H1 (cell line): ENCODE measurements around the gene CHST2. TPM values are rescaled to one million over a fixed set of nuclear protein-coding genes. Genes with fewer than 3 reads are reported as not detected.

Source experiments
- CTCF ChIA-PET: fragments of 300-600 bp; sonication (Branson Sonifier 250); formaldehyde crosslinking; loops from one replicate; lab custom pipeline; 2021; ENCODE audit not compliant: partially characterized antibody; lab: Charles Lee
- POLR2A ChIA-PET: fragments of 300-600 bp; sonication (Branson Sonifier 250); formaldehyde crosslinking; loops from one replicate; lab custom pipeline; 2021; ENCODE audit warnings: inconsistent platforms; ENCODE audit not compliant: partially characterized antibody; lab: Charles Lee
- DNase-seq, 2 experiments: peaks; one replicate each; pipeline versions ENCODE4 v3.0.0 to v3.0.0-alpha.2; 2010 to 2022; ENCODE audit warnings: low spot score in 2 of 2, low read depth in 1 of 2, mixed read lengths in 1 of 2
- FAIRE-seq: peaks from 2 replicates; lab custom pipeline; 2011; peaks lifted over from hg19 to GRCh38; lab: Jason Lieb, UNC
- H2AFZ ChIP-seq: 2 replicates; pipeline ENCODE4 v1.8.1; 2012; ENCODE audit warnings: low read length, inconsistent platforms
- H2AK5ac ChIP-seq: 2 replicates; pipeline ENCODE4 v1.6.1; 2013; ENCODE audit warnings: low read depth, low read length
- H2BK120ac ChIP-seq: replicated peaks from 2 replicates; pipeline ENCODE3; 2013; ENCODE audit warnings: low read depth, low read length, inconsistent platforms
- H2BK12ac ChIP-seq: 2 replicates; pipeline ENCODE4 v1.6.1; 2013; ENCODE audit warnings: low read depth, low read length
- H2BK15ac ChIP-seq: 2 replicates; pipeline ENCODE4 v1.6.1; 2013; ENCODE audit warnings: low read length
- H2BK20ac ChIP-seq: 2 replicates; pipeline ENCODE4 v1.6.1; 2013; ENCODE audit warnings: low read length
- H2BK5ac ChIP-seq: 2 replicates; pipeline ENCODE4 v1.6.1; 2013; ENCODE audit warnings: low read depth, low read length
- H3K14ac ChIP-seq: 2 replicates; pipeline ENCODE4 v1.6.1; 2013; ENCODE audit warnings: inconsistent platforms; ENCODE audit not compliant: insufficient read length
- H3K18ac ChIP-seq: 2 replicates; pipeline ENCODE4 v1.6.1; 2013; ENCODE audit warnings: low read length; ENCODE audit errors: extremely low read depth
- H3K23ac ChIP-seq: 2 replicates; pipeline ENCODE4 v1.6.1; 2013; ENCODE audit warnings: inconsistent platforms; ENCODE audit not compliant: insufficient read length
- H3K23me2 ChIP-seq: 2 replicates; pipeline ENCODE4 v1.6.1; 2013; ENCODE audit warnings: low read depth, low read length
- H3K27ac ChIP-seq: 2 replicates; pipeline ENCODE4 v1.6.1; 2011; ENCODE audit warnings: low read depth, low read length, inconsistent platforms
- H3K27me3 ChIP-seq, 4 experiments: replicated peaks in 1 of 4; 1 replicate in 1 of 4; 2 replicates in 3 of 4; pipeline versions ENCODE4 v1.6.1 to v1.8.1; 2011 to 2013; ENCODE audit warnings: low read length in 3 of 4, mild to moderate bottlenecking in 3 of 4, inconsistent platforms in 2 of 4, mixed read lengths in 2 of 4, moderate library complexity in 1 of 4; ENCODE audit not compliant: control insufficient read depth in 3 of 4, insufficient read depth in 3 of 4; ENCODE audit errors: extremely low read depth in 1 of 4
- H3K36me3 ChIP-seq, 4 experiments: 2 replicates each; pipeline versions ENCODE4 v1.6.1 to v1.8.1; 2011 to 2013; ENCODE audit warnings: mild to moderate bottlenecking in 4 of 4, low read length in 3 of 4, moderate library complexity in 2 of 4, control low read depth in 1 of 4, inconsistent platforms in 1 of 4; ENCODE audit not compliant: insufficient read depth in 4 of 4, control insufficient read depth in 2 of 4
- H3K4ac ChIP-seq: replicated peaks from 2 replicates; pipeline ENCODE3; 2013; ENCODE audit warnings: low read length, low read depth, mixed read lengths, inconsistent platforms; ENCODE audit not compliant: insufficient read length
- H3K4me1 ChIP-seq, 4 experiments: replicated peaks in 1 of 4; 1 replicate in 1 of 4; 2 replicates in 3 of 4; pipeline versions ENCODE4 v1.6.1 to v1.8.1; 2011 to 2013; ENCODE audit warnings: low read length in 3 of 4, inconsistent platforms in 2 of 4, mixed read lengths in 1 of 4; ENCODE audit not compliant: insufficient read depth in 4 of 4, control insufficient read depth in 3 of 4
- H3K4me2 ChIP-seq, 2 experiments: 2 replicates each; pipeline versions ENCODE4 v1.6.1 to v1.8.1; 2011 to 2013; ENCODE audit warnings: low read depth in 2 of 2, low read length in 2 of 2, control low read depth in 1 of 2, inconsistent platforms in 1 of 2, mild to moderate bottlenecking in 1 of 2; ENCODE audit not compliant: insufficient read depth in 1 of 2
- H3K4me3 ChIP-seq, 4 experiments: fragments of 200-600, 300-600 bp in 1 of 4; sonication (generic), shearing (Covaris generic), sonication (Bioruptor Twin) in 1 of 4; 2 replicates each; pipeline versions ENCODE4 v1.5.1 to v1.8.1; 2011 to 2016; ENCODE audit warnings: low read length in 4 of 4, low read depth in 3 of 4, control low read depth in 2 of 4, inconsistent platforms in 2 of 4, mild to moderate bottlenecking in 2 of 4, mixed read lengths in 1 of 4, moderate library complexity in 1 of 4; ENCODE audit not compliant: insufficient read depth in 2 of 4; ENCODE audit errors: extremely low read depth in 1 of 4
- H3K56ac ChIP-seq: replicated peaks from 2 replicates; pipeline ENCODE3; 2013; ENCODE audit warnings: low read depth, mild to moderate bottlenecking, mixed read lengths, low read length, inconsistent platforms; ENCODE audit not compliant: insufficient read length
- H3K79me1 ChIP-seq: 2 replicates; pipeline ENCODE4 v1.6.1; 2013; ENCODE audit warnings: low read depth, low read length, control low read depth
- H3K79me2 ChIP-seq, 2 experiments: 2 replicates each; pipeline versions ENCODE4 v1.6.1 to v1.8.1; 2012 to 2013; ENCODE audit warnings: low read length in 2 of 2, mild to moderate bottlenecking in 2 of 2, inconsistent platforms in 1 of 2; ENCODE audit not compliant: insufficient read depth in 2 of 2, control insufficient read depth in 1 of 2
- H3K9ac ChIP-seq, 4 experiments: replicated peaks in 1 of 4; 1 replicate in 1 of 4; 2 replicates in 3 of 4; pipeline versions ENCODE4 v1.6.1 to v1.8.1; 2011 to 2013; ENCODE audit warnings: low read depth in 3 of 4, low read length in 3 of 4, control low read depth in 2 of 4, mild to moderate bottlenecking in 2 of 4, moderate library complexity in 2 of 4, inconsistent platforms in 1 of 4; ENCODE audit errors: extremely low read depth in 1 of 4
- H3K9me3 ChIP-seq, 2 experiments: 2 replicates each; pipeline versions ENCODE4 v1.6.1 to v1.8.1; 2012 to 2013; ENCODE audit warnings: mild to moderate bottlenecking in 2 of 2, moderate library complexity in 2 of 2, control low read depth in 1 of 2, inconsistent platforms in 1 of 2, low read depth in 1 of 2, low read length in 1 of 2, mixed read lengths in 1 of 2; ENCODE audit not compliant: insufficient read depth in 2 of 2
- H4K20me1 ChIP-seq, 2 experiments: replicated peaks in 1 of 2; 2 replicates each; pipeline versions ENCODE3 to v1.8.1; 2011 to 2013; ENCODE audit warnings: inconsistent platforms in 2 of 2, low read length in 2 of 2, mild to moderate bottlenecking in 1 of 2; ENCODE audit not compliant: insufficient read depth in 2 of 2, control insufficient read depth in 1 of 2
- H4K5ac ChIP-seq: 2 replicates; pipeline ENCODE4 v1.6.1; 2013; ENCODE audit warnings: low read length, low read depth, mixed read lengths, inconsistent platforms; ENCODE audit not compliant: insufficient read length
- H4K8ac ChIP-seq: 2 replicates; pipeline ENCODE4 v1.8.0; 2013; ENCODE audit warnings: mild to moderate bottlenecking, moderate library complexity, low read length, inconsistent platforms; ENCODE audit not compliant: insufficient read depth; ENCODE audit errors: extremely low read depth
- H4K91ac ChIP-seq: replicated peaks from 2 replicates; pipeline ENCODE3; 2013; ENCODE audit warnings: low read length, mixed read lengths, inconsistent platforms; ENCODE audit not compliant: insufficient read length
- ASH2L ChIP-seq: fragments of 200-600, 300-600 bp; sonication (generic); IDR thresholded peaks from one replicate; pipeline ENCODE4 v1.7.1; 2017; ENCODE audit warnings: low read length
- ATF3 ChIP-seq: IDR thresholded peaks from 2 replicates; pipeline ENCODE4 v1.6.1; 2011; ENCODE audit warnings: low read depth, mild to moderate bottlenecking, low read length; ENCODE audit not compliant: insufficient read depth
- CBX8 ChIP-seq: fragments of 300-800, 300-1000 bp; sonication (generic); IDR thresholded peaks from 2 replicates; pipeline ENCODE4 v1.7.1; 2016; ENCODE audit warnings: low read depth, low read length, borderline replicate concordance
- CEBPB ChIP-seq: IDR thresholded peaks from 2 replicates; pipeline ENCODE4 v1.6.1; 2012; ENCODE audit warnings: low read depth, low read length
- CHD1 ChIP-seq: IDR thresholded peaks from 2 replicates; pipeline ENCODE4 v1.6.1; 2012; ENCODE audit warnings: low read depth, low read length, improper control_type of control experiment
- GTF2F1 ChIP-seq: IDR thresholded peaks from 2 replicates; pipeline ENCODE4 v1.6.1; 2012; ENCODE audit warnings: low read depth, low read length, improper control_type of control experiment, borderline replicate concordance
- KDM4A ChIP-seq: IDR thresholded peaks from one replicate; pipeline ENCODE4 v1.7.1; 2012; ENCODE audit warnings: low read depth, mild to moderate bottlenecking, moderate library complexity, low read length, inconsistent platforms; ENCODE audit not compliant: severe bottlenecking
- POLR2A ChIP-seq, 2 experiments: IDR thresholded peaks; 1 replicate in 1 of 2; 2 replicates in 1 of 2; pipeline ENCODE4 v1.6.1; 2011; ENCODE audit warnings: low read depth in 2 of 2, low read length in 2 of 2, mild to moderate bottlenecking in 2 of 2; ENCODE audit errors: control extremely low read depth in 1 of 2
- POU5F1 ChIP-seq: IDR thresholded peaks from 2 replicates; pipeline ENCODE4 v1.6.1; 2011; ENCODE audit warnings: low read depth, mild to moderate bottlenecking, low read length, moderate library complexity
- SP2 ChIP-seq: IDR thresholded peaks from 2 replicates; pipeline ENCODE4 v1.6.1; 2012; ENCODE audit warnings: mild to moderate bottlenecking, low read length, inconsistent platforms
- SRF ChIP-seq: IDR thresholded peaks from 2 replicates; pipeline ENCODE4 v1.6.1; 2011; ENCODE audit warnings: mild to moderate bottlenecking, low read depth, low read length, moderate library complexity
- SUZ12 ChIP-seq: fragments of 200-600 bp; sonication (generic); IDR thresholded peaks from 2 replicates; pipeline ENCODE4 v1.6.1; 2012; ENCODE audit warnings: mild to moderate bottlenecking, inconsistent platforms, low read length, moderate library complexity, mixed read lengths
- TAF7 ChIP-seq: optimal IDR thresholded peaks from 2 replicates; pipeline ENCODE3; 2011; ENCODE audit warnings: low read depth, mild to moderate bottlenecking, inconsistent platforms, low read length, moderate library complexity, borderline replicate concordance
- TBP ChIP-seq: IDR thresholded peaks from 2 replicates; pipeline ENCODE4 v1.6.1; 2011; ENCODE audit warnings: low read depth, low read length, improper control_type of control experiment
- WGBS, 2 experiments: shearing (Covaris generic) in 1 of 2; methylation state at CpG; one replicate each; pipeline versions ENCODE4 v1.1.6 to v1.1.7; 2013 to 2015; ENCODE audit warnings: low lambda C conversion rate in 2 of 2, mixed read lengths in 2 of 2, inconsistent platforms in 1 of 2, low coverage in 1 of 2, missing lambda C conversion rate in 1 of 2; ENCODE audit not compliant: insufficient replicate concordance in 2 of 2, insufficient coverage in 1 of 2, insufficient read length in 1 of 2; ENCODE audit errors: extremely low coverage in 1 of 2, missing lambda C conversion rate in 1 of 2; 5-methylcytosine and 5-hydroxymethylcytosine counted together
- polyA plus RNA-seq, 7 experiments: library from polyadenylated mRNA; depleted of rRNA in 3 of 7; stranded (reverse) in 5 of 7; unstranded in 2 of 7; fragments of >200 nt in 5 of 7; fragments of 200-250 nt in 2 of 7; gene quantifications; 1 replicate in 5 of 7; 2 replicates in 1 of 7; 4 replicates in 1 of 7; pipeline versions ENCODE4 v1.2.1 to v1.2.3, GENCODE V29; 2011 to 2013; ENCODE audit warnings: missing spikeins in 2 of 7, mixed read lengths in 2 of 7
- total RNA-seq: library from RNA; stranded (reverse); fragmentation: NEBNext Ultra II Directional; extraction: Animal tissue kit (Norgen Biotek cat#: 25700); gene quantifications from 2 replicates; pipeline ENCODE4 v1.2.1, GENCODE V29; 2021

The CHST2 gene
- total and polyA plus RNA-seq, 2 of the 8 experiments (the other 6 are each of a cell fraction or from before 2014, with no cell fraction given): 3.2 to 15.1 TPM

- DNase-seq: no peak
- Histone ChIP-seq H3K23ac (no peak overlapping the region), H3K4ac (no peak overlapping the region), H3K4me1 (no peaks in the 10 kb centered on the region), H3K27me3 (no peaks in the 10 kb centered on the region), H4K8ac (no peak overlapping the region), H3K79me1 (no peaks in the 10 kb centered on the region), H2BK20ac (no peak overlapping the region), H3K9me3 (peaks cover 6 to 16% of the 10 kb centered on the region in 2 experiments), H2AFZ (no peak overlapping the region), H4K91ac (no peak overlapping the region), H3K23me2 (no peaks in the 10 kb centered on the region), H2BK120ac (no peak overlapping the region), H3K56ac (no peak overlapping the region), H3K27ac (no peak overlapping the region), H2BK5ac (no peak overlapping the region), H3K4me3 (no peak overlapping the region), H2BK15ac (no peak overlapping the region), H2BK12ac (no peak overlapping the region), H3K14ac (no peak overlapping the region), H3K9ac (no peak overlapping the region), H2AK5ac (no peak overlapping the region), H3K36me3 (no peaks in the 10 kb centered on the region; a peak in 1 of 8 replicates), H3K79me2 (no peaks in the 10 kb centered on the region), H4K20me1 (no peaks in the 10 kb centered on the region), H3K4me2 (no peak overlapping the region), H4K5ac (no peak overlapping the region), H3K18ac (no peak overlapping the region)
- no peak for FAIRE-seq
- ChIA-PET POLR2A (interaction anchor here (0.6 kb wide), 1 partner anchor 1103 kb away, joined by 4 read pairs; no protein-coding TSS in a partner anchor), CTCF (no interaction called here)
- 94% methylated on average over 6 of the region's 6 CpGs; no CpG with 5 or more reads in 1 of the 2 experiments for WGBS, 2 experiments
- TF ChIP-seq POU5F1 (no peak), CHD1 (no peak), TAF7 (no peak), ATF3 (no peak), GTF2F1 (no peak), SUZ12 (no peak), KDM4A (no peak), SP2 (no peak), CBX8 (no peak), CEBPB (no peak), TBP (no peak), ASH2L (no peak), POLR2A (IDR thresholded peaks at IDR 0.05; ENCODE audit: control extremely low read depth in 1 of 2, low read depth in 2 of 2, low read length in 2 of 2) (no peak), SRF (no peak)
Measured at GRCh38 chr3:143100451-143100850, 19.1 kb upstream of the CHST2 start.
